GM23338 (cell line): ENCODE results near the gene FBXL17. TPM values are rescaled to one million over a fixed set of nuclear protein-coding genes. Genes with fewer than 3 reads are reported as not detected.

Experiments used
- ATAC-seq: fragments of 200-7000 bp; cut with Tn5 transposase; 3 replicates; pipeline ENCODE4 v1.9.1; 2020
- DNase-seq: peaks from one replicate; pipeline ENCODE4 v3.0.0-alpha.2; 2015; ENCODE audit warnings: low spot score
- H2AFZ ChIP-seq: fragments of 200-600 bp; sonication (generic); 2 replicates; pipeline ENCODE4 v1.8.0; 2016; ENCODE audit warnings: antibody characterized with exemption, mild to moderate bottlenecking, moderate library complexity
- H3F3A ChIP-seq: fragments of 200-600 bp; sonication (generic); replicated peaks from 2 replicates; pipeline ENCODE4 v1.8.0; 2017; ENCODE audit warnings: antibody characterized with exemption, mixed run types, low read depth
- H3K27ac ChIP-seq: fragments of 200-600 bp; sonication (generic); 2 replicates; pipeline ENCODE4 v1.6.1; 2016; ENCODE audit warnings: low read depth
- H3K27me3 ChIP-seq: fragments of 200-600 bp; sonication (generic); 2 replicates; pipeline ENCODE4 v1.8.0; 2016; ENCODE audit warnings: mild to moderate bottlenecking, mixed run types, moderate library complexity; ENCODE audit not compliant: insufficient read depth
- H3K36me3 ChIP-seq: fragments of 200-600 bp; sonication (generic); 2 replicates; pipeline ENCODE4 v1.8.0; 2016; ENCODE audit warnings: mild to moderate bottlenecking; ENCODE audit not compliant: insufficient read depth
- H3K4me1 ChIP-seq: fragments of 200-600 bp; sonication (generic); 2 replicates; pipeline ENCODE4 v1.8.0; 2016; ENCODE audit warnings: mild to moderate bottlenecking, moderate library complexity; ENCODE audit not compliant: insufficient read depth
- H3K4me2 ChIP-seq: fragments of 200-600 bp; sonication (generic); 2 replicates; pipeline ENCODE4 v1.7.1; 2017; ENCODE audit warnings: mixed run types
- H3K4me3 ChIP-seq: fragments of 200-600 bp; sonication (generic); 2 replicates; pipeline ENCODE4 v1.6.1; 2016; ENCODE audit warnings: mixed run types
- H3K79me2 ChIP-seq: fragments of 200-600 bp; sonication (generic); replicated peaks from 2 replicates; pipeline ENCODE4 v1.8.0; 2017; ENCODE audit warnings: mild to moderate bottlenecking; ENCODE audit not compliant: insufficient read depth
- H3K9me2 ChIP-seq: fragments of 200-600 bp; sonication (generic); 2 replicates; pipeline ENCODE4 v1.8.0; 2017; ENCODE audit not compliant: insufficient read depth
- H4K20me1 ChIP-seq: fragments of 200-600 bp; sonication (generic); replicated peaks from 2 replicates; pipeline ENCODE4 v1.8.0; 2017; ENCODE audit warnings: mild to moderate bottlenecking; ENCODE audit not compliant: insufficient read depth
- H3K27ac Mint-ChIP-seq: 2 replicates; pipeline ENCODE4 v1.8.0; 2020; ENCODE audit warnings: inconsistent platforms, mild to moderate bottlenecking, moderate library complexity, mixed read lengths
- H3K27me3 Mint-ChIP-seq: 3 replicates; pipeline ENCODE4 v1.8.0; 2022; ENCODE audit warnings: low read depth, mild to moderate bottlenecking, moderate library complexity, mixed read lengths, inconsistent platforms; ENCODE audit not compliant: insufficient read depth, poor library complexity
- H3K36me3 Mint-ChIP-seq: 3 replicates; pipeline ENCODE4 v1.8.0; 2021; ENCODE audit warnings: low read depth, mild to moderate bottlenecking, inconsistent platforms, moderate library complexity, mixed read lengths
- H3K4me1 Mint-ChIP-seq: 3 replicates; pipeline ENCODE4 v1.8.0; 2020; ENCODE audit warnings: mild to moderate bottlenecking, inconsistent platforms, mixed read lengths
- H3K4me3 Mint-ChIP-seq: 3 replicates; pipeline ENCODE4 v1.8.0; 2021; ENCODE audit warnings: moderate library complexity, mild to moderate bottlenecking, inconsistent platforms, mixed read lengths
- H3K9me3 Mint-ChIP-seq: 3 replicates; pipeline ENCODE4 v1.8.0; 2020; ENCODE audit warnings: moderate library complexity, mild to moderate bottlenecking, inconsistent platforms, mixed read lengths
- EZH2 ChIP-seq: fragments of 200-600 bp; sonication (generic); IDR thresholded peaks from one replicate; pipeline ENCODE4 v1.8.0; 2017; ENCODE audit warnings: antibody characterized with exemption, mild to moderate bottlenecking, low read depth; ENCODE audit not compliant: unreplicated experiment
- ZNF331 ChIP-seq: fragments of 250-450 bp; sonication (Bioruptor Pico); IDR thresholded peaks from 2 replicates; pipeline ENCODE4 v1.5.0; 2020; ENCODE audit warnings: low read depth, mild to moderate bottlenecking, moderate library complexity
- polyA plus RNA-seq: library from polyadenylated mRNA; unstranded; fragments of >200 nt; fragmentation: Nextera tagmentation; extraction: Ambion mirVana; gene quantifications from 2 replicates; pipeline ENCODE4 v1.2.1, GENCODE V29; 2016
- total RNA-seq: library from RNA; depleted of rRNA; stranded (reverse); fragments of >200 nt; shearing (Covaris generic); gene quantifications from 2 replicates; pipeline ENCODE4 v1.2.3, GENCODE V29; 2014
- TF ChIP-seq, protein P1 (sequence below): IDR thresholded peaks from 2 replicates; pipeline ENCODE4 v1.6.1; 2016; ENCODE audit warnings: antibody characterized with exemption
- TF ChIP-seq, protein P2 (sequence below): fragments of 250-450 bp; sonication (Bioruptor Pico); IDR thresholded peaks from 2 replicates; pipeline ENCODE4 v1.5.0; 2020; ENCODE audit warnings: mild to moderate bottlenecking, moderate library complexity
- TF ChIP-seq, protein P3 (sequence below), 2 experiments: fragments of 200-600 bp in 1 of 2; sonication (generic) in 1 of 2; conservative IDR thresholded peaks; 2 replicates each; pipeline versions ENCODE4 v1.5.1 to v1.6.1; 2016 to 2017; ENCODE audit warnings: antibody characterized with exemption in 2 of 2, low read depth in 2 of 2, mild to moderate bottlenecking in 2 of 2, moderate library complexity in 1 of 2

FBXL17 gene
- total and polyA plus RNA-seq, 2 experiments from 2014 or later, result 2.0 to 2.7 TPM

DNA sequence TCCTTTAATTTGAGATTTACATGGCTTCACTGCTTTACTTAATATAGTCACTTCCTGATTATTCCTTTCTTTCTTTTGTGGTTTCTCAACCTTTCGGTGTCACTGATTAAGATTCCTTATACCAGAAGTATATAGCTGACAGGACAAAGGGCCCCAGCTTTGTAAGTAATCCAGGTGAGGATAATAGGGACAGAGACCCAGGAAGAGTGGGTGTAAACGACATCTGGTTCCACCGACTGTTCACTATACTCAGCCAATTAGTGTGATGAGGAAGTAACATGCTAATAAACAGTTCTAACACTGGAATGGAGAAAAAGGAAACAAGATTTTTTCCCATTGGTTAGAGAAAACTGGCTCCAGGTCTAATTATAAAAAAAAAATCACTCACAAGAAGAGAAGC, 424.8 kb downstream of the FBXL17 start (continued):
- no peak for TF ChIP-seq EZH2
- TF ChIP-seq, protein P1, sequence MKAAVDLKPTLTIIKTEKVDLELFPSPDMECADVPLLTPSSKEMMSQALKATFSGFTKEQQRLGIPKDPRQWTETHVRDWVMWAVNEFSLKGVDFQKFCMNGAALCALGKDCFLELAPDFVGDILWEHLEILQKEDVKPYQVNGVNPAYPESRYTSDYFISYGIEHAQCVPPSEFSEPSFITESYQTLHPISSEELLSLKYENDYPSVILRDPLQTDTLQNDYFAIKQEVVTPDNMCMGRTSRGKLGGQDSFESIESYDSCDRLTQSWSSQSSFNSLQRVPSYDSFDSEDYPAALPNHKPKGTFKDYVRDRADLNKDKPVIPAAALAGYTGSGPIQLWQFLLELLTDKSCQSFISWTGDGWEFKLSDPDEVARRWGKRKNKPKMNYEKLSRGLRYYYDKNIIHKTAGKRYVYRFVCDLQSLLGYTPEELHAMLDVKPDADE, result no peak

DNA sequence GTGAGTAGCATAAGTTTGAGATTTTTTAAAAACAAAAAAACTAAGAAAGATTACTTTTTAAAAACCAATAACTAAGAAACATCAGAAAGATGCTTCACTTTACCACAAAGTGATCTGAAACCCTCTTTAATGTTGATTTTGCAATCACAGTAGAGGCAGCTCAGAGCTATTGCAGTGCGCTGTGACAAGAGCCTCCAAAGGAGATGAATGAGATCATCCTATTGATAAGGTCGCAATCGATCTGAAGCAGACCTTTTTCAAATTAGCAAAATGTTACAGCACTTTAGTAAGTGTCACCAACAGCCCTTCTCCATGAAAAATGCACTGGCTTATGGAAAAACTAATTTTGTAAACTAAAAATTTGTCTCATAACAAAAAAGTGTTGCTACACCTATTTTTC, 426.6 kb downstream of the FBXL17 start:
- H3K4me3 Mint-ChIP-seq, result no peak overlapping the region
- Histone ChIP-seq H3K79me2 (no peaks in the 10 kb centered on the region), H2AFZ (no peak overlapping the region), H3K9me2 (no peaks in the 10 kb centered on the region), H3K27me3 (no peaks in the 10 kb centered on the region), H3F3A (no peaks in the 10 kb centered on the region), H3K4me1 (no peaks in the 10 kb centered on the region), H3K27ac (no peak overlapping the region), H3K36me3 (no peaks in the 10 kb centered on the region), H4K20me1 (no peaks in the 10 kb centered on the region), H3K4me3 (no peak overlapping the region), H3K4me2 (no peak overlapping the region)
- H3K36me3 Mint-ChIP-seq, result no peaks in the 10 kb centered on the region
- DNase-seq (no peak), ATAC-seq (peak; percentile 36; the same call in 2 of the 3 replicates)
- H3K9me3 Mint-ChIP-seq, result no peaks in the 10 kb centered on the region
- TF ChIP-seq, protein P1, result no peak
- TF ChIP-seq, protein P2, sequence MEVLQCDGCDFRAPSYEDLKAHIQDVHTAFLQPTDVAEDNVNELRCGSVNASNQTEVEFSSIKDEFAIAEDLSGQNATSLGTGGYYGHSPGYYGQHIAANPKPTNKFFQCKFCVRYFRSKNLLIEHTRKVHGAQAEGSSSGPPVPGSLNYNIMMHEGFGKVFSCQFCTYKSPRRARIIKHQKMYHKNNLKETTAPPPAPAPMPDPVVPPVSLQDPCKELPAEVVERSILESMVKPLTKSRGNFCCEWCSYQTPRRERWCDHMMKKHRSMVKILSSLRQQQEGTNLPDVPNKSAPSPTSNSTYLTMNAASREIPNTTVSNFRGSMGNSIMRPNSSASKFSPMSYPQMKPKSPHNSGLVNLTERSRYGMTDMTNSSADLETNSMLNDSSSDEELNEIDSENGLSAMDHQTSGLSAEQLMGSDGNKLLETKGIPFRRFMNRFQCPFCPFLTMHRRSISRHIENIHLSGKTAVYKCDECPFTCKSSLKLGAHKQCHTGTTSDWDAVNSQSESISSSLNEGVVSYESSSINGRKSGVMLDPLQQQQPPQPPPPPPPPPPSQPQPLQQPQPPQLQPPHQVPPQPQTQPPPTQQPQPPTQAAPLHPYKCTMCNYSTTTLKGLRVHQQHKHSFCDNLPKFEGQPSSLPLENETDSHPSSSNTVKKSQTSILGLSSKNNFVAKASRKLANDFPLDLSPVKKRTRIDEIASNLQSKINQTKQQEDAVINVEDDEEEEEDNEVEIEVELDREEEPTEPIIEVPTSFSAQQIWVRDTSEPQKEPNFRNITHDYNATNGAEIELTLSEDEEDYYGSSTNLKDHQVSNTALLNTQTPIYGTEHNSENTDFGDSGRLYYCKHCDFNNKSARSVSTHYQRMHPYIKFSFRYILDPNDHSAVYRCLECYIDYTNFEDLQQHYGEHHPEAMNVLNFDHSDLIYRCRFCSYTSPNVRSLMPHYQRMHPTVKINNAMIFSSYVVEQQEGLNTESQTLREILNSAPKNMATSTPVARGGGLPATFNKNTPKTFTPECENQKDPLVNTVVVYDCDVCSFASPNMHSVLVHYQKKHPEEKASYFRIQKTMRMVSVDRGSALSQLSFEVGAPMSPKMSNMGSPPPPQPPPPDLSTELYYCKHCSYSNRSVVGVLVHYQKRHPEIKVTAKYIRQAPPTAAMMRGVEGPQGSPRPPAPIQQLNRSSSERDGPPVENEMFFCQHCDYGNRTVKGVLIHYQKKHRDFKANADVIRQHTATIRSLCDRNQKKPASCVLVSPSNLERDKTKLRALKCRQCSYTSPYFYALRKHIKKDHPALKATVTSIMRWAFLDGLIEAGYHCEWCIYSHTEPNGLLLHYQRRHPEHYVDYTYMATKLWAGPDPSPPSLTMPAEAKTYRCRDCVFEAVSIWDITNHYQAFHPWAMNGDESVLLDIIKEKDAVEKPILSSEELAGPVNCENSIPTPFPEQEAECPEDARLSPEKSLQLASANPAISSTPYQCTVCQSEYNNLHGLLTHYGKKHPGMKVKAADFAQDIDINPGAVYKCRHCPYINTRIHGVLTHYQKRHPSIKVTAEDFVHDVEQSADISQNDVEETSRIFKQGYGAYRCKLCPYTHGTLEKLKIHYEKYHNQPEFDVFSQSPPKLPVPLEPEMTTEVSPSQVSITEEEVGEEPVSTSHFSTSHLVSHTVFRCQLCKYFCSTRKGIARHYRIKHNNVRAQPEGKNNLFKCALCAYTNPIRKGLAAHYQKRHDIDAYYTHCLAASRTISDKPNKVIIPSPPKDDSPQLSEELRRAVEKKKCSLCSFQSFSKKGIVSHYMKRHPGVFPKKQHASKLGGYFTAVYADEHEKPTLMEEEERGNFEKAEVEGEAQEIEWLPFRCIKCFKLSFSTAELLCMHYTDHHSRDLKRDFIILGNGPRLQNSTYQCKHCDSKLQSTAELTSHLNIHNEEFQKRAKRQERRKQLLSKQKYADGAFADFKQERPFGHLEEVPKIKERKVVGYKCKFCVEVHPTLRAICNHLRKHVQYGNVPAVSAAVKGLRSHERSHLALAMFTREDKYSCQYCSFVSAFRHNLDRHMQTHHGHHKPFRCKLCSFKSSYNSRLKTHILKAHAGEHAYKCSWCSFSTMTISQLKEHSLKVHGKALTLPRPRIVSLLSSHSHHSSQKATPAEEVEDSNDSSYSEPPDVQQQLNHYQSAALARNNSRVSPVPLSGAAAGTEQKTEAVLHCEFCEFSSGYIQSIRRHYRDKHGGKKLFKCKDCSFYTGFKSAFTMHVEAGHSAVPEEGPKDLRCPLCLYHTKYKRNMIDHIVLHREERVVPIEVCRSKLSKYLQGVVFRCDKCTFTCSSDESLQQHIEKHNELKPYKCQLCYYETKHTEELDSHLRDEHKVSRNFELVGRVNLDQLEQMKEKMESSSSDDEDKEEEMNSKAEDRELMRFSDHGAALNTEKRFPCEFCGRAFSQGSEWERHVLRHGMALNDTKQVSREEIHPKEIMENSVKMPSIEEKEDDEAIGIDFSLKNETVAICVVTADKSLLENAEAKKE (CRISPR knock-in tag), result no peak
- TF ChIP-seq, protein P3, sequence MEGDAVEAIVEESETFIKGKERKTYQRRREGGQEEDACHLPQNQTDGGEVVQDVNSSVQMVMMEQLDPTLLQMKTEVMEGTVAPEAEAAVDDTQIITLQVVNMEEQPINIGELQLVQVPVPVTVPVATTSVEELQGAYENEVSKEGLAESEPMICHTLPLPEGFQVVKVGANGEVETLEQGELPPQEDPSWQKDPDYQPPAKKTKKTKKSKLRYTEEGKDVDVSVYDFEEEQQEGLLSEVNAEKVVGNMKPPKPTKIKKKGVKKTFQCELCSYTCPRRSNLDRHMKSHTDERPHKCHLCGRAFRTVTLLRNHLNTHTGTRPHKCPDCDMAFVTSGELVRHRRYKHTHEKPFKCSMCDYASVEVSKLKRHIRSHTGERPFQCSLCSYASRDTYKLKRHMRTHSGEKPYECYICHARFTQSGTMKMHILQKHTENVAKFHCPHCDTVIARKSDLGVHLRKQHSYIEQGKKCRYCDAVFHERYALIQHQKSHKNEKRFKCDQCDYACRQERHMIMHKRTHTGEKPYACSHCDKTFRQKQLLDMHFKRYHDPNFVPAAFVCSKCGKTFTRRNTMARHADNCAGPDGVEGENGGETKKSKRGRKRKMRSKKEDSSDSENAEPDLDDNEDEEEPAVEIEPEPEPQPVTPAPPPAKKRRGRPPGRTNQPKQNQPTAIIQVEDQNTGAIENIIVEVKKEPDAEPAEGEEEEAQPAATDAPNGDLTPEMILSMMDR (conservative IDR thresholded peaks at IDR 0.05; ENCODE audit: low read depth in 2 of 2), result no peak
- TF ChIP-seq EZH2 (no peak), ZNF331 (no peak)
- H3K27ac Mint-ChIP-seq, result no peak overlapping the region
- peaks cover 4% of the 10 kb centered on the region for H3K4me1 Mint-ChIP-seq
- no peaks in the 10 kb centered on the region for H3K27me3 Mint-ChIP-seq
